GM12878 (cell line): ENCODE data around the gene TRIM25. TPM values are rescaled to one million over a fixed set of nuclear protein-coding genes. Genes with fewer than 3 reads are reported as not detected.

Experiments
- ATAC-seq: fragments of 200-7000 bp; cut with Tn5 transposase; 3 replicates; pipeline ENCODE4 v1.9.1; 2020; ENCODE audit warnings: mild to moderate bottlenecking, moderate library complexity
- BruUV-seq: library from RNA; stranded (reverse); fragments of 400-500 nt; replicated peaks from 2 replicates; lab custom pipeline; 2021; lab: Mats Ljungman, UMichigan
- CTCF ChIA-PET: fragments of 300-600 bp; sonication (Branson Sonifier 250); formaldehyde crosslinking; extraction: SDS; loops from one replicate; lab custom pipeline; 2021; ENCODE audit warnings: inconsistent platforms; lab: Yijun Ruan, JAX
- POLR2A ChIA-PET: fragments of 350-600 bp; formaldehyde crosslinking; extraction: SDS; loops from one replicate; lab custom pipeline; 2021; ENCODE audit warnings: inconsistent platforms; lab: Charles Lee
- RAD21 ChIA-PET: fragments of 300-600 bp; sonication (Branson Sonifier 250); formaldehyde crosslinking; loops from one replicate; lab custom pipeline; 2023; ENCODE audit warnings: antibody characterized with exemption; ENCODE audit not compliant: unreplicated experiment; lab: Charles Lee
- SMC1A ChIA-PET: fragments of 300-600 bp; sonication (Branson Sonifier 250); formaldehyde crosslinking; loops from one replicate; lab custom pipeline; 2023; ENCODE audit not compliant: unreplicated experiment, uncharacterized antibody; lab: Charles Lee
- DNase-seq: peaks from one replicate; pipeline ENCODE4 v3.0.0-alpha.2; 2011; ENCODE audit warnings: low read depth, low spot score
- FAIRE-seq: peaks from 3 replicates; lab custom pipeline; 2011; peaks lifted over from hg19 to GRCh38; lab: Jason Lieb, UNC
- H2AFZ ChIP-seq: 2 replicates; pipeline ENCODE4 v1.6.0; 2011; ENCODE audit warnings: low read depth, low read length, control low read depth; ENCODE audit not compliant: control insufficient read depth
- H3K27ac ChIP-seq: 2 replicates; pipeline ENCODE4 v1.5.1; 2011; ENCODE audit warnings: control low read depth; ENCODE audit not compliant: control insufficient read depth, insufficient read depth
- H3K27me3 ChIP-seq, 2 experiments: replicated peaks in 1 of 2; 2 replicates each; pipeline versions ENCODE4 v1.6.0 to v1.6.1; 2011; ENCODE audit warnings: low read length in 1 of 2; ENCODE audit not compliant: control insufficient read depth in 2 of 2, insufficient read depth in 2 of 2
- H3K36me3 ChIP-seq, 2 experiments: 2 replicates each; pipeline ENCODE4 v1.5.1; 2011; ENCODE audit warnings: low read length in 1 of 2; ENCODE audit not compliant: control insufficient read depth in 2 of 2, insufficient read depth in 2 of 2
- H3K4me1 ChIP-seq: 2 replicates; pipeline ENCODE4 v1.6.1; 2011; ENCODE audit warnings: mild to moderate bottlenecking, low read length, moderate library complexity, mixed read lengths; ENCODE audit not compliant: control insufficient read depth, insufficient read depth
- H3K4me2 ChIP-seq: 2 replicates; pipeline ENCODE4 v1.6.0; 2011; ENCODE audit warnings: control low read depth; ENCODE audit not compliant: control insufficient read depth, insufficient read depth
- H3K4me3 ChIP-seq: fragments of 200-600 bp; sonication (generic); 2 replicates; pipeline ENCODE4 v1.5.1; 2016
- H3K79me2 ChIP-seq: 2 replicates; pipeline ENCODE4 v1.6.0; 2011; ENCODE audit warnings: low read length; ENCODE audit not compliant: control insufficient read depth, insufficient read depth
- H3K9ac ChIP-seq: 2 replicates; pipeline ENCODE4 v1.8.0; 2011; ENCODE audit warnings: low read length, control low read depth, mixed read lengths; ENCODE audit not compliant: control insufficient read depth, insufficient read depth
- H3K9me3 ChIP-seq: replicated peaks from 3 replicates; pipeline ENCODE4 v1.5.1; 2011; ENCODE audit warnings: mild to moderate bottlenecking, low read length; ENCODE audit not compliant: control insufficient read depth, insufficient read depth
- H4K20me1 ChIP-seq: 2 replicates; pipeline ENCODE4 v1.6.0; 2011; ENCODE audit not compliant: control insufficient read depth, insufficient read depth
- POLR2A ChIP-seq: IDR thresholded peaks from 2 replicates; pipeline ENCODE4 v1.6.1; 2011; ENCODE audit warnings: low read depth, mild to moderate bottlenecking, low read length
- POLR2AphosphoS5 ChIP-seq: IDR thresholded peaks from 2 replicates; pipeline ENCODE4 v1.6.1; 2011; ENCODE audit warnings: mild to moderate bottlenecking, low read length, inconsistent platforms
- RFX5 ChIP-seq: IDR thresholded peaks from 2 replicates; pipeline ENCODE4 v1.6.1; 2011; ENCODE audit warnings: low read depth, low read length, improper control_type of control experiment
- SMAD1 ChIP-seq: fragments of 450-650 bp; IDR thresholded peaks from 2 replicates; pipeline ENCODE4 v1.6.1; 2018; ENCODE audit warnings: mild to moderate bottlenecking, low read depth; ENCODE audit not compliant: partially characterized antibody
- WGBS: methylation state at CpG from one replicate; pipeline ENCODE4 v1.1.6; 2016; ENCODE audit warnings: low lambda C conversion rate; ENCODE audit not compliant: insufficient replicate concordance, insufficient coverage; ENCODE audit errors: missing lambda C conversion rate; 5-methylcytosine and 5-hydroxymethylcytosine counted together
- in situ Hi-C: fragments of 300-500 bp; cut with MboI; formaldehyde crosslinking; loops from 9 replicates; pipeline ENCODE4 v1.14.3; 2018; ENCODE audit warnings: mixed read lengths
- intact Hi-C: fragments of 100-400 bp; cut with micrococcal nuclease; formaldehyde crosslinking; loops from one replicate; pipeline ENCODE4 v1.14.2; 2022; ENCODE audit not compliant: unreplicated experiment
- polyA plus RNA-seq, 11 experiments: library from polyadenylated mRNA; depleted of rRNA in 4 of 11; unstranded in 6 of 11; stranded (reverse) in 5 of 11; fragments of >200 nt; fragmentation: Nextera tagmentation in 4 of 11; fragmentation: Illumina TruSeq in 1 of 11; extraction: Ambion mirVana in 4 of 11; extraction: Trizol in 1 of 11; gene quantifications; 1 replicate in 1 of 11; 2 replicates in 10 of 11; pipeline versions ENCODE4 v1.2.1 to v1.2.3, GENCODE V29; 2011 to 2016; ENCODE audit warnings: inconsistent platforms in 2 of 11, missing spikeins in 2 of 11, low read depth in 1 of 11
- total RNA-seq, 4 experiments: library from RNA; depleted of rRNA in 3 of 4; stranded (reverse); fragments of >200 nt in 3 of 4; fragmentation: Illumina TruSeq in 1 of 4; extraction: Trizol in 1 of 4; gene quantifications; 2 replicates each; pipeline versions ENCODE4 v1.2.1 to v1.2.3, GENCODE V29; 2013 to 2021
- TF ChIP-seq, protein P1 (sequence below): IDR thresholded peaks from 2 replicates; pipeline ENCODE4 v1.6.1; 2011; ENCODE audit warnings: low read depth, mild to moderate bottlenecking, low read length, moderate library complexity, borderline replicate concordance; ENCODE audit errors: extremely low read depth

TRIM25 gene
- total and polyA plus RNA-seq, 10 of the 15 experiments (the other 5 are each of a cell fraction or from before 2014, with no cell fraction given), result 10.5 to 123 (median 51.3) TPM

DNA sequence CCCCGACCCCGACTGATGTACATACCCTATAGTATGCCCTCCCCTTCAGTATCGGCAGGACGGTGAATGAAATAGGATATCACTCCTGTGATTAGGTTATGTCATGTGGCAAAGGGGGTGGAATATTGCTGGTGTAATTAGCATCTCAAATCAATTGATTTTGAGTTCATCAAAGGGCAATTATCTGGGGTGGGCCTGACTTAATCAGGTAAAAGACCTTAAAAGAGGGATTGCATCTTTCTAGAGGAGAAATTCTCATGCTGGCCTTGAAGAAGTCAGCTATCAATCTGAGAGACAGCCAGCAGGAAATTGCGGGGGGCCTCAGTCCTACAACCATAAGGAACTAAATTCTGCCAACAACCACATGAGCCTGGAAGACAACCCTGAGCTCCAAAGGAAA is 10.3 kb downstream of the TRIM25 start:
- CTCF ChIA-PET, result no interaction called here
- H4K20me1 ChIP-seq, result peaks cover 23% of the 10 kb centered on the region
- no peaks in the 10 kb centered on the region for H3K9me3 ChIP-seq
- RAD21 ChIA-PET, result interaction anchor here (0.7 kb wide), 1 partner anchor 885 kb away, joined by 3 read pairs; no protein-coding TSS in a partner anchor
- POLR2A ChIA-PET, result interaction anchor here (1.0 kb wide), 1 partner anchor 10 kb away, joined by 4 read pairs; no protein-coding TSS in a partner anchor
- no peak for ATAC-seq
- intact Hi-C loops (no loop called here), in situ Hi-C loops (no loop called here)
- BruUV-seq, result no TSS peak
- no peak overlapping the region for H3K4me3 ChIP-seq
- no peaks in the 10 kb centered on the region for H3K27me3 ChIP-seq
- H2AFZ ChIP-seq, result no peak overlapping the region
- TF ChIP-seq SMAD1, result no peak
- TF ChIP-seq, protein P1, sequence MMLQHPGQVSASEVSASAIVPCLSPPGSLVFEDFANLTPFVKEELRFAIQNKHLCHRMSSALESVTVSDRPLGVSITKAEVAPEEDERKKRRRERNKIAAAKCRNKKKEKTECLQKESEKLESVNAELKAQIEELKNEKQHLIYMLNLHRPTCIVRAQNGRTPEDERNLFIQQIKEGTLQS, result no peak
- peaks cover 62% of the 10 kb centered on the region for H3K79me2 ChIP-seq
- no peak overlapping the region for H3K27ac ChIP-seq
- 92% methylated on average over 5 of the region's 5 CpGs for WGBS
- peaks cover 22% of the 10 kb centered on the region for H3K4me1 ChIP-seq
- SMC1A ChIA-PET, result no interaction called here
- no peak overlapping the region for H3K4me2 ChIP-seq
- no peak for DNase-seq
- FAIRE-seq, result no peak
- no peak overlapping the region for H3K9ac ChIP-seq
- peaks cover 52 to 63% of the 10 kb centered on the region in 2 experiments for H3K36me3 ChIP-seq

DNA sequence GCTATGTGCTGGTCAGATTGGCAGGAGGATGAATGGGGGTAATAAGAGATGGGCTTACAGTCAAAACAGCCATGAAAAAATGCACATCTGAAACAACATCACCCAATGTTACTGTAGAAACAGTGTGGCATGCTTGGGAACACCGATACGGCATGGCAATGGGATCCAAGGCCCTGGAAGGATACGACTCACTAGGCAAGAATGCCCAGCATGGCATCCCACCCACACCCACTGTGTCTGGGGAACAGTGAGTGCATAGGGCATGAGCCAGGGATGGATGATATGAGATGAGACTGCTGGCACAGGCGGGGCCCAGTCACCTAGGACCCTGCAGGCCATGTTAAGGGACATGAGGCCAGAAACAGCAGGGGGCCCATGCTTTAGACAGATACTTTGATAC is 11.5 kb downstream of the TRIM25 start:
- 98% methylated on average over 4 of the region's 4 CpGs for WGBS
- RAD21 ChIA-PET, result no interaction called here

More for the DNA sequence above, 11.5 kb downstream of the TRIM25 start:
- SMC1A ChIA-PET, result interaction anchor here (1.2 kb wide), 1 partner anchor 13 kb away, joined by 3 read pairs; no protein-coding TSS in a partner anchor
- Histone ChIP-seq H4K20me1 (peaks cover 19% of the 10 kb centered on the region), H3K4me2 (no peak overlapping the region), H3K27ac (no peak overlapping the region), H3K27me3 (no peaks in the 10 kb centered on the region), H3K36me3 (peaks cover 53 to 75% of the 10 kb centered on the region in 2 experiments), H3K79me2 (peaks cover 60% of the 10 kb centered on the region), H3K9me3 (no peaks in the 10 kb centered on the region), H2AFZ (no peak overlapping the region), H3K9ac (no peak overlapping the region), H3K4me3 (no peak overlapping the region), H3K4me1 (peaks cover 23% of the 10 kb centered on the region)
- TF ChIP-seq RFX5 (no peak), POLR2A (peak; percentile 43; the same call in 1 of the 2 replicates), POLR2AphosphoS5 (peak; percentile 28)
- FAIRE-seq (no peak), ATAC-seq (no peak), DNase-seq (no peak)
- POLR2A ChIA-PET, result no interaction called here
- intact Hi-C loops, result no loop called here
- CTCF ChIA-PET, result interaction anchor here (1.5 kb wide), 1 partner anchor 84 kb away, joined by 3 read pairs; no protein-coding TSS in a partner anchor
- no TSS peak for BruUV-seq
- in situ Hi-C loops, result no loop called here
